Suprapubic skin (tissue), 4 donors: Measurements from ENCODE around the gene DHX40.
"Not testable (repeated sequence)": the region's sequence is repeated elsewhere in the genome, so short reads cannot be mapped to it uniquely, and the experiment has no call there.

Experiments
- EP300 ChIP-seq: sonication (generic); formaldehyde crosslinking; IDR thresholded peaks from one replicate; pipeline ENCODE4 v1.6.1; 2017; ENCODE audit warnings: antibody characterized with exemption
- POLR2A ChIP-seq, 2 donors: fragments of 450-650 bp; IDR thresholded peaks; one replicate each; pipeline ENCODE4 v1.6.1; 2017; ENCODE audit warnings: antibody characterized with exemption in 2 of 2, mild to moderate bottlenecking in 2 of 2, moderate library complexity in 2 of 2
- POLR2AphosphoS5 ChIP-seq, 3 donors: sonication (generic); formaldehyde crosslinking; IDR thresholded peaks; one replicate each; pipeline ENCODE4 v1.6.1; 2017; ENCODE audit warnings: antibody characterized with exemption in 3 of 3

DNA sequence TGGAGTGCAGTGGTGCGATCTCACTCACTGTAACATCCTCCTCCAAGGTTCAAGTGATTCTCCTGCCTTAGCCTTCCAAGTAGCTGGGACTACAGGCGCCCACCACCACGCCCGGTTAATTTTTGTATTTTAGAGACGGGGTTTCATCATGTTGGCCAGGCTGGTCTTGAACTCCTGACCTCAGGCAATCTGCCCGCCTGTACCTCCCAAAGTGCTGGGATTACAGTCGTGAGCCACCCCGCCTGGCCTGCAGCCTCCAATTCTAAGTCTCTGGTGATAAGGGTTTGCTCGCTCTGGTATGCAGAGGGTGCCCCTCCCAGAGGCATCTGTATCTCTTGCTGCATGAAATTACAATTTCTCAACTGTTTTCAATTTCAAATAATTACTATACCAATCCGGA, 16.4 kb upstream of the DHX40 start:
- not testable (repeated sequence) for TF ChIP-seq POLR2AphosphoS5 (IDR thresholded peaks at IDR 0.05); POLR2A (IDR thresholded peaks at IDR 0.05); EP300
